IMR-90 (cell line): ENCODE results near the gene CWH43. TPM values are rescaled to one million over a fixed set of nuclear protein-coding genes. Genes with fewer than 3 reads are reported as not detected.

Source experiments
- ATAC-seq: fragments of 200-7000 bp; cut with Tn5 transposase; 2 replicates; pipeline ENCODE4 v1.9.1; 2020; ENCODE audit warnings: low read depth, mild to moderate bottlenecking, moderate library complexity
- BruUV-seq: library from RNA; stranded (reverse); fragments of 400-500 nt; replicated peaks from 2 replicates; lab custom pipeline; 2021; lab: Mats Ljungman, UMichigan
- CTCF ChIA-PET: fragments of 300-600 bp; formaldehyde crosslinking; extraction: SDS; loops from one replicate; lab custom pipeline; 2021; ENCODE audit warnings: antibody characterized with exemption; lab: Yijun Ruan, JAX
- POLR2A ChIA-PET: fragments of 300-600 bp; sonication (Branson Sonifier 250); formaldehyde crosslinking; loops from one replicate; lab custom pipeline; 2022; ENCODE audit warnings: antibody characterized with exemption; ENCODE audit not compliant: unreplicated experiment; lab: Charles Lee
- DNase-seq: peaks from one replicate; pipeline ENCODE4 v3.0.0; 2013
- H2AFZ ChIP-seq: replicated peaks from 2 replicates; pipeline ENCODE3; 2013; ENCODE audit warnings: low read length, mild to moderate bottlenecking; ENCODE audit not compliant: poor library complexity
- H2AK5ac ChIP-seq: 2 replicates; pipeline ENCODE4 v1.6.1; 2013; ENCODE audit warnings: low read depth, low read length, inconsistent platforms
- H2AK9ac ChIP-seq: replicated peaks from 2 replicates; pipeline ENCODE3; 2013; ENCODE audit warnings: mild to moderate bottlenecking, low read depth, low read length, moderate library complexity; ENCODE audit not compliant: poor library complexity
- H2BK120ac ChIP-seq: 2 replicates; pipeline ENCODE4 v1.6.1; 2013; ENCODE audit warnings: low read depth, low read length, inconsistent platforms
- H2BK15ac ChIP-seq: 3 replicates; pipeline ENCODE4 v1.6.1; 2013; ENCODE audit warnings: low read depth, low read length, inconsistent platforms
- H2BK20ac ChIP-seq: 2 replicates; pipeline ENCODE4 v1.6.1; 2013; ENCODE audit warnings: low read depth, mild to moderate bottlenecking, inconsistent platforms, low read length, moderate library complexity
- H2BK5ac ChIP-seq: 2 replicates; pipeline ENCODE4 v1.6.1; 2013; ENCODE audit warnings: mild to moderate bottlenecking, low read depth, low read length, inconsistent platforms; ENCODE audit not compliant: poor library complexity, severe bottlenecking
- H3K14ac ChIP-seq: replicated peaks from 2 replicates; pipeline ENCODE4 v1.6.1; 2013; ENCODE audit warnings: low read depth, low read length, inconsistent platforms
- H3K18ac ChIP-seq: 2 replicates; pipeline ENCODE4 v1.6.1; 2013; ENCODE audit warnings: low read depth, low read length, control low read depth
- H3K23ac ChIP-seq: 2 replicates; pipeline ENCODE4 v1.6.1; 2013; ENCODE audit warnings: low read depth, low read length, inconsistent platforms
- H3K27ac ChIP-seq: 2 replicates; pipeline ENCODE4 v1.5.1; 2013; ENCODE audit warnings: mild to moderate bottlenecking, control low read depth, low read length; ENCODE audit not compliant: insufficient read depth
- H3K27me3 ChIP-seq: 2 replicates; pipeline ENCODE4 v1.6.1; 2013; ENCODE audit warnings: low read length; ENCODE audit not compliant: control insufficient read depth, insufficient read depth
- H3K36me3 ChIP-seq: 2 replicates; pipeline ENCODE4 v1.6.1; 2013; ENCODE audit warnings: low read length, mixed read lengths; ENCODE audit not compliant: control insufficient read depth, insufficient read depth
- H3K4ac ChIP-seq: 2 replicates; pipeline ENCODE4 v1.6.1; 2013; ENCODE audit warnings: low read depth, low read length, inconsistent platforms
- H3K4me1 ChIP-seq: 2 replicates; pipeline ENCODE4 v1.6.1; 2013; ENCODE audit warnings: low read length, mixed read lengths; ENCODE audit not compliant: control insufficient read depth, insufficient read depth
- H3K4me2 ChIP-seq: 2 replicates; pipeline ENCODE4 v1.6.1; 2013; ENCODE audit warnings: low read depth, mild to moderate bottlenecking, control low read depth, low read length, moderate library complexity
- H3K4me3 ChIP-seq: 2 replicates; pipeline ENCODE4 v1.5.1; 2013; ENCODE audit warnings: low read depth, mild to moderate bottlenecking, control low read depth, low read length, moderate library complexity; ENCODE audit not compliant: insufficient read depth
- H3K56ac ChIP-seq: 2 replicates; pipeline ENCODE4 v1.6.1; 2013; ENCODE audit warnings: low read length, inconsistent platforms; ENCODE audit not compliant: insufficient read depth; ENCODE audit errors: extremely low read depth
- H3K79me1 ChIP-seq, 2 experiments: 2 replicates each; pipeline ENCODE4 v1.6.1; 2013; ENCODE audit warnings: low read length in 2 of 2, inconsistent platforms in 1 of 2, low read depth in 1 of 2
- H3K9ac ChIP-seq: 2 replicates; pipeline ENCODE4 v1.6.1; 2013; ENCODE audit warnings: low read depth, low read length, control low read depth
- H3K9me1 ChIP-seq: 2 replicates; pipeline ENCODE4 v1.6.1; 2013; ENCODE audit warnings: low read length, inconsistent platforms; ENCODE audit not compliant: insufficient read depth
- H3K9me3 ChIP-seq: 2 replicates; pipeline ENCODE4 v1.6.1; 2013; ENCODE audit warnings: low read length; ENCODE audit not compliant: control insufficient read depth, insufficient read depth
- H4K20me1 ChIP-seq: 2 replicates; pipeline ENCODE4 v1.6.1; 2013; ENCODE audit warnings: low read length, inconsistent platforms; ENCODE audit not compliant: insufficient read depth
- H4K5ac ChIP-seq: 2 replicates; pipeline ENCODE4 v1.6.1; 2013; ENCODE audit warnings: mild to moderate bottlenecking, low read depth, low read length, control low read depth
- H4K8ac ChIP-seq, 2 experiments: 2 replicates each; pipeline ENCODE4 v1.6.1; 2013; ENCODE audit warnings: low read depth in 2 of 2, low read length in 2 of 2, control low read depth in 1 of 2, inconsistent platforms in 1 of 2
- H4K91ac ChIP-seq: 2 replicates; pipeline ENCODE4 v1.6.1; 2013; ENCODE audit warnings: low read depth, low read length, inconsistent platforms; ENCODE audit not compliant: insufficient read depth
- BHLHE40 ChIP-seq: fragments of 150-350 bp; IDR thresholded peaks from 2 replicates; pipeline ENCODE4 v1.6.1; 2016; ENCODE audit warnings: mild to moderate bottlenecking, low read depth, low read length
- CEBPB ChIP-seq: IDR thresholded peaks from 2 replicates; pipeline ENCODE4 v1.6.1; 2012; ENCODE audit warnings: low read depth, low read length, improper control_type of control experiment
- CHD1 ChIP-seq: IDR thresholded peaks from 2 replicates; pipeline ENCODE4 v1.6.1; 2012; ENCODE audit warnings: low read depth, low read length, improper control_type of control experiment
- CTCF ChIP-seq: conservative IDR thresholded peaks from 2 replicates; pipeline ENCODE4 v1.5.1; 2012; ENCODE audit warnings: mild to moderate bottlenecking, low read depth, low read length, improper control_type of control experiment
- FOS ChIP-seq: fragments of 150-350 bp; IDR thresholded peaks from 2 replicates; pipeline ENCODE4 v1.6.1; 2016; ENCODE audit warnings: low read depth, low read length
- MAFK ChIP-seq: IDR thresholded peaks from 2 replicates; pipeline ENCODE4 v1.6.1; 2012; ENCODE audit warnings: low read depth, low read length, improper control_type of control experiment
- MAZ ChIP-seq: IDR thresholded peaks from 2 replicates; pipeline ENCODE4 v1.6.1; 2012; ENCODE audit warnings: low read depth, mild to moderate bottlenecking, low read length, improper control_type of control experiment, moderate library complexity, borderline replicate concordance
- MXI1 ChIP-seq: IDR thresholded peaks from 2 replicates; pipeline ENCODE4 v1.6.1; 2012; ENCODE audit warnings: low read depth, mild to moderate bottlenecking, low read length, moderate library complexity, borderline replicate concordance
- NFE2L2 ChIP-seq: fragments of 150-350 bp; IDR thresholded peaks from 2 replicates; pipeline ENCODE4 v1.6.1; 2016; ENCODE audit warnings: low read depth, mild to moderate bottlenecking, low read length
- RAD21 ChIP-seq: IDR thresholded peaks from 2 replicates; pipeline ENCODE4 v1.6.1; 2012; ENCODE audit warnings: low read length, improper control_type of control experiment
- RCOR1 ChIP-seq: IDR thresholded peaks from 2 replicates; pipeline ENCODE4 v1.6.1; 2012; ENCODE audit warnings: mild to moderate bottlenecking, low read length, improper control_type of control experiment; ENCODE audit not compliant: insufficient replicate concordance
- RFX5 ChIP-seq: IDR thresholded peaks from 2 replicates; pipeline ENCODE4 v1.8.0; 2012; ENCODE audit warnings: low read depth, mild to moderate bottlenecking, low read length, moderate library complexity
- SMC3 ChIP-seq: fragments of 150-350 bp; IDR thresholded peaks from 2 replicates; pipeline ENCODE4 v1.6.1; 2016; ENCODE audit warnings: low read depth, mild to moderate bottlenecking, antibody characterized with exemption, low read length, moderate library complexity
- USF2 ChIP-seq: fragments of 150-350 bp; IDR thresholded peaks from 2 replicates; pipeline ENCODE4 v1.6.1; 2017; ENCODE audit warnings: mild to moderate bottlenecking, antibody characterized with exemption, low read length, low read depth
- WGBS, 2 experiments: methylation state at CpG; one replicate each; pipeline versions ENCODE4 v1.1.5 to v1.1.7; 2013; ENCODE audit warnings: missing lambda C conversion rate in 2 of 2; ENCODE audit not compliant: insufficient read length in 1 of 2; ENCODE audit errors: extremely low coverage in 2 of 2; 5-methylcytosine and 5-hydroxymethylcytosine counted together
- dilution Hi-C: fragments of 300-500 bp; cut with HindIII; formaldehyde crosslinking; loops from one replicate; pipeline ENCODE4 v1.14.3; 2018; ENCODE audit warnings: low sequenced_read_pairs; ENCODE audit not compliant: unreplicated experiment
- in situ Hi-C: fragments of 300-500 bp; cut with MboI; formaldehyde crosslinking; loops from 3 replicates; pipeline ENCODE4 v1.14.3; 2019; ENCODE audit warnings: low sequenced_read_pairs, inconsistent platforms, mixed read lengths
- intact Hi-C: fragments of 100-400 bp; cut with micrococcal nuclease; formaldehyde crosslinking; loops from 2 replicates; pipeline ENCODE4 v1.10.0; 2022
- polyA plus RNA-seq, 3 experiments: library from polyadenylated mRNA; depleted of rRNA; stranded (reverse); fragments of >200 nt; gene quantifications; 2 replicates each; pipeline ENCODE4 v1.2.3, GENCODE V29; 2012; ENCODE audit warnings: low replicate concordance in 1 of 3
- total RNA-seq: library from RNA; depleted of rRNA; stranded (reverse); fragments of >200 nt; gene quantifications from 2 replicates; pipeline ENCODE4 v1.2.3, GENCODE V29; 2012

Gene CWH43
- total and polyA plus RNA-seq, 2 of the 4 experiments (the other 2 are of a cell fraction): not detected

- Histone ChIP-seq H2BK20ac (no peak overlapping the region), H4K20me1 (no peaks in the 10 kb centered on the region), H3K9ac (no peak overlapping the region), H3K27ac (no peak overlapping the region), H3K4me3 (no peak overlapping the region), H3K9me3 (no peaks in the 10 kb centered on the region), H3K18ac (no peak overlapping the region), H4K8ac (no peak overlapping the region), H3K9me1 (no peaks in the 10 kb centered on the region), H3K27me3 (peaks cover 3% of the 10 kb centered on the region; the same call in 1 of the 2 replicates), H4K91ac (no peak overlapping the region), H2BK5ac (no peak overlapping the region), H3K23ac (no peak overlapping the region), H3K4me1 (no peaks in the 10 kb centered on the region), H3K79me1 (no peaks in the 10 kb centered on the region), H4K5ac (no peak overlapping the region), H2AFZ (no peak overlapping the region), H2BK120ac (no peak overlapping the region), H3K4ac (no peak overlapping the region), H2AK9ac (no peak overlapping the region), H3K36me3 (no peaks in the 10 kb centered on the region), H2AK5ac (no peak overlapping the region), H3K4me2 (no peak overlapping the region), H3K56ac (no peak overlapping the region), H3K14ac (no peak overlapping the region), H2BK15ac (no peak overlapping the region)
- ATAC-seq (no peak), DNase-seq (no peak)
- TF ChIP-seq SMC3 (no peak), RFX5 (no peak), USF2 (no peak), MAFK (no peak), RCOR1 (no peak), BHLHE40 (no peak), NFE2L2 (no peak), RAD21 (no peak), MXI1 (no peak), MAZ (no peak), FOS (no peak), CHD1 (no peak), CTCF (no peak), CEBPB (no peak)
- intact Hi-C loops (no loop called here), dilution Hi-C loops (no loop called here), in situ Hi-C loops (no loop called here)
- WGBS, 2 experiments: no CpG with 5 or more reads among the region's 3 CpGs
- ChIA-PET POLR2A (no interaction called here), CTCF (no interaction called here)
- no TSS peak for BruUV-seq
These were observed 11.9 kb downstream of the CWH43 start for GRCh38 chr4:48997962-48998361.
